Lower leg skin (tissue), 4 donors: ENCODE results near the gene INHBC. TPM values are rescaled to one million over a fixed set of nuclear protein-coding genes. Genes with fewer than 3 reads are reported as not detected.

Experiments used
- DNase-seq, 2 donors: peaks; one replicate each; pipeline ENCODE4 v3.0.0-alpha.2; 2019; ENCODE audit warnings: low spot score in 2 of 2
- H3K4me3 ChIP-seq: fragments of 200-600 bp; sonication (generic); 2 replicates; pipeline ENCODE4 v1.5.1; 2017; ENCODE audit warnings: mild to moderate bottlenecking, low read depth; ENCODE audit not compliant: poor library complexity, severe bottlenecking
- CTCF ChIP-seq, 3 donors: fragments of 450-650 bp; IDR thresholded peaks; one replicate each; pipeline ENCODE4 v1.5.1; 2016; ENCODE audit warnings: antibody characterized with exemption in 3 of 3, mild to moderate bottlenecking in 3 of 3, moderate library complexity in 2 of 3
- POLR2A ChIP-seq, 2 donors: fragments of 450-650 bp; IDR thresholded peaks; one replicate each; pipeline ENCODE4 v1.6.1; 2016 to 2017; ENCODE audit warnings: antibody characterized with exemption in 2 of 2, mild to moderate bottlenecking in 1 of 2, moderate library complexity in 1 of 2
- WGBS, 2 donors: methylation state at CpG; one replicate each; pipeline ENCODE4 v1.1.5; 2018; 5-methylcytosine and 5-hydroxymethylcytosine counted together
- intact Hi-C: fragments of 100-400 bp; cut with DNase I; formaldehyde crosslinking; loops from one replicate; pipeline ENCODE4 v1.15.0; 2023; ENCODE audit warnings: low total_unique reads
- total RNA-seq, 4 donors: library from RNA; depleted of rRNA; stranded (reverse); fragments of >200 nt; gene quantifications; one replicate each; pipeline ENCODE4 v1.1.0, GENCODE V29; 2016

Gene INHBC
- total RNA-seq, 4 donors from 2014 or later, result not detected

GRCh38 chr12:57497223-57498131 is 62.9 kb downstream of the INHBC start:
- 92 to 95% methylated on average over 12 of the region's 12 CpGs for WGBS, 2 donors
- no peak for DNase-seq
- TF ChIP-seq POLR2A (IDR thresholded peaks at IDR 0.05) (no peak), CTCF (IDR thresholded peaks at IDR 0.05) (no peak)
- intact Hi-C loops, result no loop called here
- no peak overlapping the region for H3K4me3 ChIP-seq

GRCh38 chr12:57498132-57498502 is 63.5 kb downstream of the INHBC start:
- intact Hi-C loops, result no loop called here
- WGBS, 2 donors, result 86 to 94% methylated on average over 9 of the region's 9 CpGs

GRCh38 chr12:57498571-57498970 is 64.0 kb downstream of the INHBC start:
- 93 to 97% methylated on average over 4 of the region's 4 CpGs for WGBS, 2 donors
- H3K4me3 ChIP-seq, result no peak overlapping the region
- DNase-seq, result no peak
- TF ChIP-seq POLR2A (IDR thresholded peaks at IDR 0.05) (no peak), CTCF (IDR thresholded peaks at IDR 0.05) (no peak)
- intact Hi-C loops, result no loop called here

More at GRCh38 chr12:57498132-57498502, 63.5 kb downstream of the INHBC start:
- H3K4me3 ChIP-seq, result no peak overlapping the region
- DNase-seq, result peak in 1 of 2 donors; percentile 61
- TF ChIP-seq POLR2A (IDR thresholded peaks at IDR 0.05) (no peak), CTCF (IDR thresholded peaks at IDR 0.05) (no peak)

- TF ChIP-seq CTCF (IDR thresholded peaks at IDR 0.05), result no peak
- TF ChIP-seq POLR2A (IDR thresholded peaks at IDR 0.05), result no peak
- intact Hi-C loops, result no loop called here
- 93 to 99% methylated on average over 11 of the region's 11 CpGs for WGBS, 2 donors
- H3K4me3 ChIP-seq, result no peak overlapping the region
- DNase-seq, result no peak
These were observed 65.6 kb downstream of the INHBC start for GRCh38 chr12:57500213-57500612.

Other genes starting within 250 kb of the INHBC start
- gene NXPH4, start 218.0 kb upstream of the INHBC start, total RNA-seq, result 10 to 100 TPM; 18.4 to 21.3 (median 19.9) TPM
- 10 to 100 TPM; 62.4 to 71.8 (median 67.4) TPM for gene SHMT2, start 205.1 kb upstream of the INHBC start, total RNA-seq
- 1 to 10 TPM in 2 of 4 donors, under 1 TPM in 2; 0.71 to 3.8 (median 1.5) TPM for gene STAC3, start 183.6 kb upstream of the INHBC start, total RNA-seq
- 10 to 100 TPM; 37.2 to 64.6 (median 54.3) TPM for gene R3HDM2, start 3.7 kb upstream of the INHBC start, total RNA-seq
- gene INHBE, start 20.5 kb downstream of the INHBC start, total RNA-seq, result not detected
- gene GLI1, start 25.0 kb downstream of the INHBC start, total RNA-seq, result 10 to 100 TPM in 1 of 4 donors, 1 to 10 TPM in 1, under 1 TPM in 2; 0.19 to 13.4 (median 1.9) TPM
- 1 to 10 TPM; 2.3 to 6.6 (median 3.1) TPM for gene ARHGAP9, start 45.1 kb downstream of the INHBC start, total RNA-seq
- 100 to 1,000 TPM in 1 of 4 donors, 10 to 100 TPM in 3; 37.7 to 386 (median 51.4) TPM for gene MARS1, start 53.3 kb downstream of the INHBC start, total RNA-seq
- gene DDIT3, start 85.7 kb downstream of the INHBC start, total RNA-seq, result 10 to 100 TPM; 27.6 to 58.2 (median 41.6) TPM
- 10 to 100 TPM; 13.8 to 50.4 (median 26.5) TPM for gene MBD6, start 88.0 kb downstream of the INHBC start, total RNA-seq
- gene DCTN2, start 112.4 kb downstream of the INHBC start, total RNA-seq, result 100 to 1,000 TPM; 166 to 257 (median 181) TPM
- gene KIF5A, start 115.3 kb downstream of the INHBC start, total RNA-seq, result 1 to 10 TPM in 1 of 4 donors, under 1 TPM in 3; 0.08 to 1.2 (median 0.23) TPM
- 10 to 100 TPM; 29.1 to 48.9 (median 39.1) TPM for gene PIP4K2C, start 156.4 kb downstream of the INHBC start, total RNA-seq
- gene DTX3, start 170.0 kb downstream of the INHBC start, total RNA-seq, result 10 to 100 TPM in 2 of 4 donors, 1 to 10 TPM in 2; 6.1 to 17.4 (median 11.4) TPM
- gene ARHGEF25, start 176.7 kb downstream of the INHBC start, total RNA-seq, result 10 to 100 TPM in 1 of 4 donors, 1 to 10 TPM in 3; 3.8 to 10.3 (median 6.9) TPM
- gene B4GALNT1, start 198.4 kb downstream of the INHBC start, total RNA-seq, result 1 to 10 TPM in 1 of 4 donors, under 1 TPM in 3; 0.19 to 1.7 (median 0.26) TPM